Parathyroid adenoma (tissue), 2 donors: Measurements from ENCODE around the gene NPEPL1.

Source experiments
- H2AFZ ChIP-seq: fragments of 300-600 bp; sonication (generic); one replicate; pipeline ENCODE4 v1.7.0; 2017; ENCODE audit warnings: antibody characterized with exemption, mild to moderate bottlenecking
- H3K27ac ChIP-seq: fragments of 300-600 bp; sonication (generic); one replicate; pipeline ENCODE4 v1.7.0; 2017
- H3K27me3 ChIP-seq: fragments of 300-600 bp; sonication (generic); one replicate; pipeline ENCODE4 v1.7.0; 2017; ENCODE audit warnings: low read length; ENCODE audit not compliant: control insufficient read depth, insufficient read depth
- H3K36me3 ChIP-seq: fragments of 300-600 bp; sonication (generic); one replicate; pipeline ENCODE4 v1.7.0; 2017; ENCODE audit warnings: low read length; ENCODE audit not compliant: control insufficient read depth, insufficient read depth
- H3K4me1 ChIP-seq: fragments of 300-600 bp; sonication (generic); one replicate; pipeline ENCODE4 v1.7.0; 2017; ENCODE audit warnings: control low read depth
- H3K4me2 ChIP-seq: fragments of 300-600 bp; sonication (generic); one replicate; pipeline ENCODE4 v1.7.0; 2017; ENCODE audit warnings: low read length
- H3K4me3 ChIP-seq: fragments of 300-600 bp; sonication (generic); one replicate; pipeline ENCODE4 v1.7.0; 2017; ENCODE audit warnings: low read depth, low read length
- H3K79me2 ChIP-seq: fragments of 300-600 bp; sonication (generic); one replicate; pipeline ENCODE4 v1.7.0; 2017; ENCODE audit warnings: control low read depth
- H3K9ac ChIP-seq: fragments of 300-600 bp; sonication (generic); one replicate; pipeline ENCODE4 v1.7.0; 2017; ENCODE audit warnings: mild to moderate bottlenecking
- H3K9me3 ChIP-seq: fragments of 300-600 bp; sonication (generic); one replicate; pipeline ENCODE4 v1.7.0; 2017; ENCODE audit warnings: low read length; ENCODE audit not compliant: control insufficient read depth
- TF ChIP-seq, protein P1 (sequence below): fragments of 300-600 bp; sonication (generic); IDR thresholded peaks from one replicate; pipeline ENCODE4 v1.7.0; 2017; ENCODE audit warnings: antibody characterized with exemption, mild to moderate bottlenecking
- donor health status: primary hyperparathyroidism.

Gene NPEPL1

DNA sequence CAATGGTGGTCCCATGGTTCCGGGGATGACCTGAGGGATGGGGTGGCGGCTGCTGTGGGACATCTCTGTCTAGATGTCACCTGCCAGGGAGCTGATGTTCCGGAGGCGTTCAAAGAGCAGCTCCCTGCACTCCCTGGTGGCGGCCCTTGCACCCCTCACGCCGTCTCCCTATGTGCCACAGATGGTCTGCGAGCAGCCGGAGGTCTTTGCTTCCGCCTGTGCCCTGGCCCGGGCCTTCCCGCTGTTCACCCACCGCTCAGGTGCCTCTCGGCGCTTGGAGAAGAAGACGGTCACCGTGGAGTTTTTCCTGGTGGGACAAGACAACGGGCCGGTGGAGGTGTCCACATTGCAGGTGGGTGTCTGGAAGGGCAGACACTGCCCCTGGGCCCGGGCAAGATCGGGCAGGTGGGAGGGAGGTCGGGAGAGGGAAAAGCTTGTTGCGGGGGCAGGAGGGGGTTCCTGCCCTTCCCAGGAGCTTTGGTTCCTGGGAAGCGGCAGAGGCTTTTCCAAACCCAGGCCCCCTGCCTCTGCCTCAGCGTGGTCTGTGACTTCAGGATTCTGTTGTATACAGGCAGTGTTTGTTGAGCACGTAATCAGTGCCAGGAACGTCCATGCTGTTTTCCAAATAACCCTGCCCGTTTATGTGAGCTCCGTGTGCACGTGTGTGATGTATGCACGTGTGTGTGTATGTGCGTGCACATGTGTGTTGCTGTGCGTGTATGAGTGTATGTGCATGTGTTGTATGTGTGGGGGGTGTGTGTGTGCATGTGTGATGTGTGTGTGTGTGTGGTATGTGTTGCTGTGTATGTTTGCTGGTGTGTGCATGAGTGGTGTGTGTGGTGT, 1.9 kb downstream of the NPEPL1 start:
- Histone ChIP-seq H3K27ac (no peak overlapping the region), H3K27me3 (no peaks in the 10 kb centered on the region), H3K9me3 (no peaks in the 10 kb centered on the region), H3K4me1 (peaks cover 10% of the 10 kb centered on the region), H3K4me3 (no peak overlapping the region), H3K4me2 (no peak overlapping the region), H3K79me2 (peaks cover 5% of the 10 kb centered on the region), H3K9ac (no peak overlapping the region), H2AFZ (no peak overlapping the region), H3K36me3 (no peaks in the 10 kb centered on the region)
- TF ChIP-seq, protein P1, sequence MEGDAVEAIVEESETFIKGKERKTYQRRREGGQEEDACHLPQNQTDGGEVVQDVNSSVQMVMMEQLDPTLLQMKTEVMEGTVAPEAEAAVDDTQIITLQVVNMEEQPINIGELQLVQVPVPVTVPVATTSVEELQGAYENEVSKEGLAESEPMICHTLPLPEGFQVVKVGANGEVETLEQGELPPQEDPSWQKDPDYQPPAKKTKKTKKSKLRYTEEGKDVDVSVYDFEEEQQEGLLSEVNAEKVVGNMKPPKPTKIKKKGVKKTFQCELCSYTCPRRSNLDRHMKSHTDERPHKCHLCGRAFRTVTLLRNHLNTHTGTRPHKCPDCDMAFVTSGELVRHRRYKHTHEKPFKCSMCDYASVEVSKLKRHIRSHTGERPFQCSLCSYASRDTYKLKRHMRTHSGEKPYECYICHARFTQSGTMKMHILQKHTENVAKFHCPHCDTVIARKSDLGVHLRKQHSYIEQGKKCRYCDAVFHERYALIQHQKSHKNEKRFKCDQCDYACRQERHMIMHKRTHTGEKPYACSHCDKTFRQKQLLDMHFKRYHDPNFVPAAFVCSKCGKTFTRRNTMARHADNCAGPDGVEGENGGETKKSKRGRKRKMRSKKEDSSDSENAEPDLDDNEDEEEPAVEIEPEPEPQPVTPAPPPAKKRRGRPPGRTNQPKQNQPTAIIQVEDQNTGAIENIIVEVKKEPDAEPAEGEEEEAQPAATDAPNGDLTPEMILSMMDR = no peak

DNA sequence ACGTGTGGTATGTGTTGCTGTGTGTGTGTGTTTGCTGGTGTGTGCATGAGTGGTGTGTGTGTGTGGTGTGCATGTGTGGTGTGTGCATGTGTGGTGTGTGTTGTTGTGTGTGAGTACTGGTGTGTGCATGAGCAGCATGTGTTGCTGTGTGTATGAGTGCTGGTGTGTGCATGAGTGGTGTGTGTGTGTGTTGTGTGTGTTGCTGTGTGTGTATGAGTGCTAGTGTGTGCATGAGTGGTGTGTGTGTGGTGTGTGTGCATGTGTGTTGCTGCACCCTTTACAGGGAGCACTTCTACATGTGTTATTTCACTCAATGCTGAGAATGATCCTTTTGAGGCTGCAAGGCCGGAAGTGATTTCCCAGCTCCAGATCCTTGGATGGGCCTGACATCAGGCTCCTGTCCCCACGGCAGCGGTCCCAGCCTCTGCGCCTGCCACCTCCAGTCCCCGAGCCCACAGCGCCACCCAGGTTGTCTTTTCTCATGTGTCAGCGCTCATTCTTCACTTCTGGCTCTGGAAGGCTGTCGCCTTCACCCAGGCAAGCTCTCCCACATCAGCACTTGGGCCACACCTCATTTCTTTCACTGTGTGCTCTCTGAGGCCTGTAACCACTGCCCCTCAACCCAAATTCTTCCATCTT, 2.6 kb downstream of the NPEPL1 start:
- no peak overlapping the region for H2AFZ ChIP-seq
- H3K27ac ChIP-seq = no peak overlapping the region
- H3K27me3 ChIP-seq = no peaks in the 10 kb centered on the region
- no peak overlapping the region for H3K9ac ChIP-seq
- H3K36me3 ChIP-seq = no peaks in the 10 kb centered on the region
- H3K4me2 ChIP-seq = no peak overlapping the region
- peaks cover 5% of the 10 kb centered on the region for H3K79me2 ChIP-seq
- peaks cover 10% of the 10 kb centered on the region for H3K4me1 ChIP-seq
- H3K4me3 ChIP-seq = no peak overlapping the region
- no peaks in the 10 kb centered on the region for H3K9me3 ChIP-seq
- TF ChIP-seq, protein P1 = no peak

- H3K4me3 ChIP-seq = no peak overlapping the region
- H3K9ac ChIP-seq = no peak overlapping the region
- H3K27me3 ChIP-seq = no peaks in the 10 kb centered on the region
- no peak overlapping the region for H2AFZ ChIP-seq
- TF ChIP-seq, protein P1 = no peak
- no peak overlapping the region for H3K27ac ChIP-seq
- H3K4me2 ChIP-seq = no peak overlapping the region
- peaks cover 5% of the 10 kb centered on the region for H3K79me2 ChIP-seq
- H3K9me3 ChIP-seq = no peaks in the 10 kb centered on the region
- no peaks in the 10 kb centered on the region for H3K36me3 ChIP-seq
- peaks cover 10% of the 10 kb centered on the region for H3K4me1 ChIP-seq
Measured at GRCh38 chr20:58695895-58696375, 3.3 kb downstream of the NPEPL1 start.

DNA sequence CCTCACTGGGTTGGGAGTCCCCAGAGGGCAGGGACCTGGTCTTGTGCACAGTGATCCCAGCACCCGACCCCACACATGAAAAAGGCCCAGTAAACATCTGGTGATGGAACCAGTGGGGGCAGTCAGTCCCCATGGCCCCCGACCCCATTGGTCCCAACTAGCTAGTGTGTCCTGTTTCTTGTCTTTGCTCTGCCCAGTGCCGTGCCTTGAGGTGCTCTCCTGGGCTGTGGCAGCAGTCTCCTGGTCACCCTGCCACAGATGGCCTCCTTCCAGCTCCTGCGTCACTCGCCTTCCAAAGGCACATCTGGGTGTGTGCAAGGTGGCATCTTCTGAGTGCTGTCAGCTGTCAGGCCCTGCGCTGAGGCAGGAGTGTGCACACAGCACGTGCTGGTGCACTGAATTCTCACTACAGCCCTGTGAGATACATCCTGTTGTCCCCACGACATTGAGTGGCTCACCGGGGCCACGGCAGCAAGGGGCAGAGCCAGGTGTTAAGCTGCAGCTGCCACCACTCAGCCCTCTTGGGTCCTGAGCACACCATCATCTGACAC, 3.9 kb downstream of the NPEPL1 start:
- Histone ChIP-seq H3K4me2 (no peak overlapping the region), H2AFZ (no peak overlapping the region), H3K9me3 (no peaks in the 10 kb centered on the region), H3K79me2 (peaks cover 5% of the 10 kb centered on the region), H3K4me3 (no peak overlapping the region), H3K27ac (no peak overlapping the region), H3K27me3 (no peaks in the 10 kb centered on the region), H3K9ac (no peak overlapping the region), H3K36me3 (no peaks in the 10 kb centered on the region), H3K4me1 (peaks cover 10% of the 10 kb centered on the region)
- TF ChIP-seq, protein P1 = no peak
